ENCODE measurements around the gene SGMS1.

DNA sequence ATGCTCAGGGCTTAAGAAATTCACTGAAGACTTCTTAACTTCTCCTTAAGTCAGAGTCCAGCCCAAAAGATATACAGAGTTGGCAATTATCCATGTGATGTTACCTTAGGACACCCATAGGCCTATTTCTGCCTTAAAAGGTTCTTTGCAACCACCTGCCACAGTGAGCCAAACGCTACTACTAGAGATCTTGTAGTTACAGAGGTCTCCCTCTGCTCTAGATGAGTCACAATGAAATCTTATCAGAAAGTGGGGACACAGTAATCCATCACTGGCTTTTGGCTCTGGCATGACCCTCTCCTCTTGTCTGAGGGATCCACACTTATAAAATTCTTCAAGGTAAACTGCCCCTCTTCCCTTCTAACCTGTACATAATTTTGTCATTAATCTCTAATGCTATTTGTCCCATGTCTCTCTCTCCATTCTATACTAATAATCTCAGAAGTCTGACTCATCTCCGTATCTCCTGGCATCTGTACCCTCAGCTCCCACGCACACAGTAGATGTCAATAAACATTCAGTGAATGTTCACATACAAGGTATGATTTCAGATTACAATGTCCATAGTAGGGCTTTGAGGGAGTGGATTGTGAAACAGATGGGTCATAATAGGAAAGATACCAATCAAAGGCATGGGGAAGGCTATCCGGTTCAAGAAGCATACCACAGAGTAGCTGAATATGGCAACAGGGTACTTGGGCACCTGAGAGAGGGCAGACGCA is 112.1 kb downstream of the SGMS1 start:
- TF ChIP-seq, protein P1, sequence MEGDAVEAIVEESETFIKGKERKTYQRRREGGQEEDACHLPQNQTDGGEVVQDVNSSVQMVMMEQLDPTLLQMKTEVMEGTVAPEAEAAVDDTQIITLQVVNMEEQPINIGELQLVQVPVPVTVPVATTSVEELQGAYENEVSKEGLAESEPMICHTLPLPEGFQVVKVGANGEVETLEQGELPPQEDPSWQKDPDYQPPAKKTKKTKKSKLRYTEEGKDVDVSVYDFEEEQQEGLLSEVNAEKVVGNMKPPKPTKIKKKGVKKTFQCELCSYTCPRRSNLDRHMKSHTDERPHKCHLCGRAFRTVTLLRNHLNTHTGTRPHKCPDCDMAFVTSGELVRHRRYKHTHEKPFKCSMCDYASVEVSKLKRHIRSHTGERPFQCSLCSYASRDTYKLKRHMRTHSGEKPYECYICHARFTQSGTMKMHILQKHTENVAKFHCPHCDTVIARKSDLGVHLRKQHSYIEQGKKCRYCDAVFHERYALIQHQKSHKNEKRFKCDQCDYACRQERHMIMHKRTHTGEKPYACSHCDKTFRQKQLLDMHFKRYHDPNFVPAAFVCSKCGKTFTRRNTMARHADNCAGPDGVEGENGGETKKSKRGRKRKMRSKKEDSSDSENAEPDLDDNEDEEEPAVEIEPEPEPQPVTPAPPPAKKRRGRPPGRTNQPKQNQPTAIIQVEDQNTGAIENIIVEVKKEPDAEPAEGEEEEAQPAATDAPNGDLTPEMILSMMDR (IDR thresholded peaks at IDR 0.05) = no peak
- TF ChIP-seq POLR2A (IDR thresholded peaks at IDR 0.05) = no peak

Data from vagina (tissue), 2 donors.